Tibial nerve (tissue), 3 donors: Measurements from ENCODE around the gene VWF.

Source experiments
- CTCF ChIP-seq, 5 experiments: fragments of 200-600 bp in 3 of 5; fragments of 450-650 bp in 2 of 5; sonication (generic) in 3 of 5; IDR thresholded peaks; one replicate each; pipeline ENCODE4 v1.5.1; 2016 to 2019; ENCODE audit warnings: antibody characterized with exemption in 5 of 5, mild to moderate bottlenecking in 3 of 5, moderate library complexity in 2 of 5
- POLR2A ChIP-seq, 2 donors: fragments of 450-650 bp; IDR thresholded peaks; one replicate each; pipeline ENCODE4 v1.6.1; 2017; ENCODE audit warnings: antibody characterized with exemption in 2 of 2, mild to moderate bottlenecking in 2 of 2, moderate library complexity in 2 of 2

GRCh38 chr12:6057700-6058099 is 66.8 kb downstream of the VWF start:
- TF ChIP-seq CTCF (IDR thresholded peaks at IDR 0.05) (no peak), POLR2A (IDR thresholded peaks at IDR 0.05) (no peak)
